K562 (cell line): ENCODE results near the gene ATP6V1F. TPM values are rescaled to one million over a fixed set of nuclear protein-coding genes. Genes with fewer than 3 reads are reported as not detected.

Experiments
- CBX5 ChIP-seq: IDR thresholded peaks from 2 replicates; pipeline ENCODE4 v1.6.1; 2014; ENCODE audit warnings: low read depth, borderline replicate concordance
- CEBPB ChIP-seq: fragments of 450-650 bp; IDR thresholded peaks from 2 replicates; pipeline ENCODE4 v1.6.1; 2016; ENCODE audit warnings: missing genetic modification characterization, missing compliant biosample characterization
- E2F6 ChIP-seq, 2 experiments: IDR thresholded peaks; 2 replicates each; pipeline ENCODE4 v1.6.1; 2011; ENCODE audit warnings: borderline replicate concordance in 1 of 2, control low read depth in 1 of 2, low read depth in 1 of 2, low read length in 1 of 2, mild to moderate bottlenecking in 1 of 2, mixed read lengths in 1 of 2, moderate library complexity in 1 of 2; ENCODE audit not compliant: insufficient read depth in 1 of 2, insufficient read length in 1 of 2, poor library complexity in 1 of 2, severe bottlenecking in 1 of 2; ENCODE audit errors: extremely low read depth in 1 of 2
- HDAC3 ChIP-seq: fragments of 450-650 bp; IDR thresholded peaks from 2 replicates; pipeline ENCODE4 v1.6.1; 2018; ENCODE audit warnings: borderline replicate concordance, mild to moderate bottlenecking, moderate library complexity; ENCODE audit not compliant: partially characterized antibody
- HMBOX1 ChIP-seq: sonication (generic); IDR thresholded peaks from 2 replicates; pipeline ENCODE4 v1.6.1; 2016
- KHSRP ChIP-seq: fragments of 450-650 bp; IDR thresholded peaks from 2 replicates; pipeline ENCODE4 v1.6.1; 2017
- MAFG ChIP-seq: fragments of 450-650 bp; conservative IDR thresholded peaks from 2 replicates; pipeline ENCODE4 v1.6.1; 2016; ENCODE audit warnings: missing genetic modification characterization, missing compliant biosample characterization
- MECOM ChIP-seq: fragments of 250-450 bp; sonication (Bioruptor Pico); IDR thresholded peaks from 2 replicates; pipeline ENCODE4 v1.8.0; 2022; ENCODE audit warnings: inconsistent platforms
- MXD1 ChIP-seq: fragments of 250-450 bp; sonication (Bioruptor Pico); IDR thresholded peaks from 2 replicates; pipeline ENCODE4 v1.8.0; 2021; ENCODE audit warnings: borderline replicate concordance, mild to moderate bottlenecking, moderate library complexity; ENCODE audit not compliant: poor library complexity, severe bottlenecking
- NUFIP1 ChIP-seq: fragments of 450-650 bp; IDR thresholded peaks from 2 replicates; pipeline ENCODE4 v1.6.1; 2018; ENCODE audit not compliant: partially characterized antibody
- RBM25 ChIP-seq: fragments of 200-400 bp; formaldehyde crosslinking; IDR thresholded peaks from 2 replicates; pipeline ENCODE4 v1.6.1; 2018; ENCODE audit warnings: low read length, low read depth, moderate library complexity; ENCODE audit not compliant: severe bottlenecking
- SMARCC2 ChIP-seq: fragments of 450-650 bp; IDR thresholded peaks from 2 replicates; pipeline ENCODE4 v1.6.1; 2017; ENCODE audit warnings: antibody characterized with exemption, moderate library complexity, mild to moderate bottlenecking, low read depth
- SMARCE1 ChIP-seq: fragments of 450-650 bp; IDR thresholded peaks from 2 replicates; pipeline ENCODE4 v1.7.1; 2016; ENCODE audit warnings: mild to moderate bottlenecking
- SPI1 ChIP-seq: IDR thresholded peaks from 2 replicates; pipeline ENCODE4 v1.6.1; 2011; ENCODE audit warnings: low read depth, low read length, control low read depth, borderline replicate concordance
- STAG1 ChIP-seq: sonication (generic); formaldehyde crosslinking; IDR thresholded peaks from 2 replicates; pipeline ENCODE4 v1.5.0; 2020; ENCODE audit warnings: missing genetic modification reagents, borderline replicate concordance
- TARDBP ChIP-seq: fragments of 450-650 bp; IDR thresholded peaks from 2 replicates; pipeline ENCODE4 v1.6.1; 2016
- TBP ChIP-seq: optimal IDR thresholded peaks from 2 replicates; pipeline ENCODE3; 2011; ENCODE audit warnings: low read depth, low read length, improper control_type of control experiment
- TGIF2 ChIP-seq: sonication (generic); formaldehyde crosslinking; IDR thresholded peaks from 2 replicates; pipeline ENCODE4 v1.8.1; 2022; ENCODE audit warnings: mild to moderate bottlenecking, missing genetic modification reagents, moderate library complexity
- THRA ChIP-seq: fragments of 450-650 bp; IDR thresholded peaks from 2 replicates; pipeline ENCODE4 v1.6.1; 2017; ENCODE audit warnings: mild to moderate bottlenecking, moderate library complexity
- XRCC5 ChIP-seq: fragments of 200-400 bp; formaldehyde crosslinking; IDR thresholded peaks from 2 replicates; pipeline ENCODE4 v1.6.1; 2017; ENCODE audit warnings: low read depth, mild to moderate bottlenecking, low read length
- ZFP30 ChIP-seq: fragments of 250-450 bp; sonication (Bioruptor Pico); IDR thresholded peaks from 2 replicates; pipeline ENCODE4 v1.8.0; 2022; ENCODE audit warnings: moderate library complexity, mild to moderate bottlenecking, inconsistent platforms, borderline replicate concordance
- ZNF398 ChIP-seq: fragments of 250-450 bp; sonication (Bioruptor Pico); IDR thresholded peaks from 2 replicates; pipeline ENCODE4 v1.8.0; 2021; ENCODE audit warnings: moderate library complexity, mild to moderate bottlenecking, inconsistent platforms
- ZNF77 ChIP-seq: fragments of 250-450 bp; sonication (Bioruptor Pico); IDR thresholded peaks from 2 replicates; pipeline ENCODE4 v1.5.0; 2020
- polyA plus RNA-seq, 8 experiments: library from polyadenylated mRNA; depleted of rRNA in 4 of 8; stranded (reverse) in 5 of 8; unstranded in 3 of 8; fragments of >200 nt; fragmentation: Nextera tagmentation in 2 of 8; fragmentation: Illumina TruSeq in 1 of 8; extraction: Ambion mirVana in 2 of 8; extraction: Trizol in 1 of 8; gene quantifications; 2 replicates each; pipeline versions ENCODE4 v1.2.1 to v1.2.3, GENCODE V29; 2011 to 2014; ENCODE audit warnings: inconsistent platforms in 1 of 8, missing spikeins in 1 of 8
- total RNA-seq, 7 experiments: library from RNA; depleted of rRNA in 6 of 7; stranded (reverse); fragments of >200 nt in 6 of 7; fragmentation: Illumina TruSeq in 2 of 7; extraction: Trizol in 2 of 7; gene quantifications; 2 replicates each; pipeline versions ENCODE4 v1.2.1 to v1.2.3, GENCODE V29; 2011 to 2021; ENCODE audit warnings: low replicate concordance in 1 of 7

Gene ATP6V1F
- total and polyA plus RNA-seq, 9 of the 15 experiments (the other 6 are each of a cell fraction or from before 2014, with no cell fraction given) = 206 to 1,123 (median 542) TPM

GRCh38 chr7:128883622-128884448, 21.2 kb downstream of the ATP6V1F start (continued):
- TF ChIP-seq KHSRP (no peak), MXD1 (no peak), ZNF77 (no peak), ZNF398 (CRISPR knock-in tag) (no peak), XRCC5 (peak; percentile 97), NUFIP1 (no peak), E2F6 (IDR thresholded peaks at IDR 0.05; ENCODE audit: borderline replicate concordance in 1 of 2, extremely low read depth in 1 of 2, insufficient read depth in 1 of 2, insufficient read length in 1 of 2, low read depth in 1 of 2, low read length in 1 of 2, poor library complexity in 1 of 2, severe bottlenecking in 1 of 2) (peak in 1 of 2 experiments; percentile 43), TGIF2 (CRISPR knock-in tag) (no peak), TBP (no peak), HDAC3 (no peak), HMBOX1 (no peak), RBM25 (no peak), CEBPB (tag) (no peak), TARDBP (no peak), SPI1 (no peak), ZFP30 (CRISPR knock-in tag) (no peak), MECOM (CRISPR knock-in tag) (no peak), SMARCC2 (no peak), MAFG (tag) (no peak), THRA (no peak), CBX5 (peak; percentile 100), STAG1 (peak; percentile 95), SMARCE1 (0 out of 2 replicates have a peak, but pooled peaks have one; percentile 38)
